ENCODE measurements around the gene KCNE3.

The KCNE3 gene

GRCh38 chr11:74464746-74465145 lies 2.6 kb downstream of the KCNE3 start:
- no peak overlapping the region for H3K4me3 ChIP-seq
- DNase-seq (ENCODE audit: low spot score) = no peak
- no peak for TF ChIP-seq CTCF (IDR thresholded peaks at IDR 0.05)
- H3K27ac ChIP-seq = no peak overlapping the region

DNA sequence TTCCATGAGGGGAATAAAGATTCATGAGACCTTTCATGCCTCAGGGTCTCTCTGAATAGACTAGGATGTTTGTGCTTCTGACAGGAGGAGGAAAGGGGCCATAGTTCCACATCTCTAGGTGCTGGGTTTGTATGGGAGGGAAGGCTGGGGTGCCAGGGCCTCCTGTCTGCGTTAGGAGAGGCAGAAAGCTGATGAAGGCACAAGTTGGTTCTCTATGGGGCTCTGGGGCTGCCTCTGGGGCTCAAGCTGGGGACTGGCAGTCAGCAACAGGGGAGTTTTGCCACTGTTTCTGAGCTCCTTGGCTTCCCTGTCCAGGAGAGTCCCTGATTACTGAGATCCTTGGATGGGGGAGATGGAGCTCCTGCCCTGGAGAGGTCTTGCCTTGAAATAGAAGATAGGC lies 4.1 kb downstream of the KCNE3 start:
- no peak for DNase-seq (ENCODE audit: low spot score)
- H3K4me3 ChIP-seq = no peak overlapping the region
- no peak for TF ChIP-seq CTCF (IDR thresholded peaks at IDR 0.05)
- H3K27ac ChIP-seq = peak overlapping the region in 1 of 2 donors; percentile 79

DNA sequence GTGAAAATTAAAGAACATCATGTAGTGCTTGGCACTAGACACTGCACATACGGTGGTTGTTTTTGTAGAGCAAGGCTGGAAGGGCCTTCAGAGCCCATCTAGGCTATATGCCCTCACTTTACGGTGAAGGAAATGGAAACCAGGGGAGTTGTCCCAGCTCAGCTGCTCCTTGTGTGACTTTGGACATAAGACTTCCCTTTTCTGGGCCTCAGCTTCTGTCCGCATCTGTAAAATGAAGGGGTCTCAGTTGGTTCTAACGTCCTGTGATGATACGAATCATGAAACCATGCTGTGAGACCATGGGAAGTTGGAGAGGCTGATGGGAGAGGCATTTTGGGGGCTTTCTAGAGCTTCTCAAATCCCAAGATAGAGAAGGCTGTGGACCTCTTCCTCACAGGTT lies 4.7 kb downstream of the KCNE3 start:
- no peak for TF ChIP-seq CTCF (IDR thresholded peaks at IDR 0.05)
- no peak for DNase-seq (ENCODE audit: low spot score)
- H3K27ac ChIP-seq = peak overlapping the region; percentile 9 to 79
- no peak overlapping the region for H3K4me3 ChIP-seq

DNA sequence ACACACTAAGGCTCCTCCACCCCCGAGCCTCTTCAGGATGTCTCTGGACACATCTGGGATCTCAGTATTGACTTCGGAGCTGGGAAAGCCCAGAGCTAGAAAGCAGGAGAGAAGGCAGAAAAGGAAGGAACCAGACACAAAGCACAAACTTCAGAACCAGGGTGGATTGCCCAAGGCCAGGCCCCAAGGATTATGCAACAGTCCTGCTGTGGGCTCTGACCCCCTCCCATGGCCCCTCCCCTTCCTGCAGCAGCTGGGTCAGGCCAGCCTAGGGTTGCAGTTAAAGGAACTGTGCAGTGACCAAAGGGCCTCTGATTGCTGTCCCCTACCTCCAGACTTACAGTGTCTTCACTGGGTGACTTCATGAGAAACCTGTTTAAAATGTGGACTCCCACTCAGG lies 5.3 kb downstream of the KCNE3 start:
- peak; percentile 83 for DNase-seq (ENCODE audit: low spot score)
- TF ChIP-seq CTCF (IDR thresholded peaks at IDR 0.05) = no peak
- Histone ChIP-seq H3K4me3 (peak overlapping the region; percentile 45), H3K27ac (peak overlapping the region; percentile 9 to 79)

- no peak overlapping the region for H3K4me3 ChIP-seq
- no peak for TF ChIP-seq CTCF (IDR thresholded peaks at IDR 0.05)
- no peak for DNase-seq (ENCODE audit: low spot score)
- peak overlapping the region in 1 of 2 donors; percentile 56 for H3K27ac ChIP-seq
Measured at GRCh38 chr11:74460481-74461154, 6.7 kb downstream of the KCNE3 start.

GRCh38 chr11:74460065-74460464 lies 7.3 kb downstream of the KCNE3 start:
- Histone ChIP-seq H3K27ac (peak overlapping the region in 1 of 2 donors; percentile 56), H3K4me3 (no peak overlapping the region)
- DNase-seq (ENCODE audit: low spot score) = no peak
- TF ChIP-seq CTCF (IDR thresholded peaks at IDR 0.05) = no peak

DNA sequence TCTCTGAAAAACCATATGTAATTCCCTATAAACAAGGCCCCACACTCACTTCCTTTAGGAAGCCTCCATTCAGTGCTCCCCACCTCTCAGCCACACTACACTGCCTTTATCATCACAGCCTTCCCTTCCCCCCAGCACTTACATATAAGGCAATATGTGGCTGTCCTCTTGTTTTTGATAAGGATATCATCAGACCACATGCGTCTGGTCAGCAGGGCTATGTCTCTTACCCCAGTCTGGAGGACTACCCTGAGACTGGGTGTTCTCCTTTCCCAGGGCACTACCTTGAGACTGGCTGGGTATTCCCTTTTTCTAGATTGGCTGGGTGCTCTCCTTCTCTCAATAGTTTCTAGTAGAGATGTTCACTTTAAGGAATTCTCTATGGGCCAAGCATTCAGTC lies 7.8 kb downstream of the KCNE3 start:
- TF ChIP-seq CTCF (IDR thresholded peaks at IDR 0.05) = no peak
- H3K4me3 ChIP-seq = no peak overlapping the region
- no peak overlapping the region for H3K27ac ChIP-seq
- no peak for DNase-seq (ENCODE audit: low spot score)
